Smooth muscle cell of the brain vasculature (primary cell): ENCODE measurements around the gene GFOD1.
"Not testable (repeated sequence)": the region's sequence is repeated elsewhere in the genome, so short reads cannot be mapped to it uniquely, and the experiment has no call there.

Source experiments
- DNase-seq: peaks from one replicate; pipeline ENCODE4 v3.0.0-alpha.2; 2012; ENCODE audit warnings: low read depth, low spot score

The GFOD1 gene

DNA sequence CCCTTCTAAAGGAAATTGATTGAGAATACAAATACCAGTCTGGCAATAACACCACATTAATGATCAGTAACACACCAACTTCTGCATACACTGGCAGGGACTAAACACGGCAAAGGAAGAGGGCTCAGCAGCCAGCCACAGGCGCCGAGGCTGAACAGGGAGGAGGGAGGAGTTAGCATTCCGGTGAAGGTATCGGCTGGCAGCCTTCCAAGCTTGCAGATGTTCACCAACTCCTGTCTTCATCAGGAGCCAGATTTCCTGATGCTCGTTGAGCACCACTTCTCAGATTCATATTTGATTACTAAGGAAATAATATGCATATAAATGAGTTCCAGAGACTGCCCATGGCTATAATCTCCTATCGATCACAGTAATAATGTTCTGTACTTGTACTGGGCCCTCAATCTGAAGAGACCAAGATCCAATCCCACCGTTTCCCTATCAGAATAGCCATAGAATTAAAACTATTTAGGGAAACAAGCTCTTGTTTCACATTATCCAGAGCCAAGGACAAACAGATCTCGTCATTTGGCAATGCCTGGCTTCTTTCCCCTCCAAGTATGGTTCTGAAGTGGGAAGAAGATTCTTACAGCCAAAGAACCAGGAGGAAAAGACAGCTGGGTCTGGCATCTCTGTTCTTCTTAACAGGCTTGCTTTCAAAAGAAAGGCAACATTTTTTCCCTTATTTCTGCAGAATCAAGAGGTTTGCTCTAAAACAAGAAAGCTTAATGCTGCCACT, 42.2 kb downstream of the GFOD1 start:
- no peak for DNase-seq

DNA sequence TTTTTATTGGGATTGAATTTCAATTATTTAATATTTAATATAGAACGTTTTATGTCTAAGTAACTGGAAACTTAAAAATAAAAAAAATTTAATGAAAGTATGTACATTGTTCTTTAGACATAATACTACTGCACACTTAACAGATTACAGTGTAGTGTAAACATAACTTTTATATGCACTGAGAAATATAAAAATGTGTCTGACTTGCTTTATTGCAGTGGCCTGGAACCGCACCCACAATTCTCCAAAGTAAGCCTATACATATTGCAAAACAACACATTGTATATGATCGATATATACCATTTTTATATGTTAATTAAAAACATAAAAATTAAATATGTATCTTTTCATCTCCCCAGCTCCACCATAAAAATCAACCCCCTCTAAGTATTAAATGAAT, 42.8 kb downstream of the GFOD1 start:
- DNase-seq: no peak

DNA sequence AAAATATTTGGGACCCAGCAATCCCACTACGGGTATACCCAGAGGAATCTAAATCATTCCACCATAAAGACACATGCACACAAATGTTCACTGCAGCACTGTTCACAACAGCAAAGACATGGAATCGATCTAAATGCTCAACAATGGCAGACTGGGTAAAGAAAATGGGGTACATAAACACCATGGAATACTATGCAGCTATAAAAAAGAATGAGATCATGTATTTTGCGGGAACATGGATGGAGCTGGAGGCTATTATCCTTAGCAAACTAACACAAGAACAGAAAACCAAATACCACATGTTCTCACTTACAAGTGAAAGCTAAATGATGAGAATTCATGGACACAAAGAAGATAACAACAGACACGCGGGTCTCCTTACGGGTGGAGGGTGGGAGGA, 43.4 kb downstream of the GFOD1 start:
- not testable (repeated sequence) for DNase-seq

DNA sequence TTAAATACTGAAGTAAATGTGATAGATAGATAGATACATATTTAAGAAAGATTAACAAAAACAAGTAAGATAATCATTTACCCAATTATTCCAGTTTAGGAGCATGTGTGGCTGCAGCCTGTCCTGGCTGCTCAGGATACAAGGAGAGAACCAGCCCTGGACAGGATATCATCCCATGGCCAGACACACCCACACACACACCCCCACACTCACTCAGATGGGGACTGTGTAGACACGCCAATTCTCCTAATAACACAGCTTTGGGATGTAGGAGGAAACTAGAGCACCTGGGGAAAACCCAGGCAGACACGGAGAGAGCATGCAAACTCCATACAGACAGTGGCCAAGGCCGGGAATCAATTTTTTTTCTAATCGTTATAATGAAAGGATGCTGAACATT, 45.6 kb downstream of the GFOD1 start:
- DNase-seq: no peak

DNA sequence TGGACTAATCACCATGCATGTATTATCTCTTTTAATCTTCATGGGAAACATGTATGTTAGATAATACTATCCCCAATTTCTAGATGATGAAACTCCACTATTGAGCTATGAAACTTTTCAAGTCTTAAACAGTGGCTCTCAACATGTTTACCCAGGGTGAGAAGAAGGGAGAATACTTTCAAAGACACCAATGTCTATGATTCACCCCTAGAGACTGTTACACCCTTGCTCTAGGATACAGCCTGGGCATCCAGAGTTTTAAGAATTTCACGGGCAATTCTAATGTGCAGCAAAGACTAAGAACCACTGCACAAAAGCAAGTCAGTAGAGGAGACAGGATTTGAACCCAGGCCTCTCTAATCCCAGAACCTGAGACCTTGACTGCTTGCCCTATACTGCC, 47.8 kb downstream of the GFOD1 start:
- DNase-seq: no peak

DNA sequence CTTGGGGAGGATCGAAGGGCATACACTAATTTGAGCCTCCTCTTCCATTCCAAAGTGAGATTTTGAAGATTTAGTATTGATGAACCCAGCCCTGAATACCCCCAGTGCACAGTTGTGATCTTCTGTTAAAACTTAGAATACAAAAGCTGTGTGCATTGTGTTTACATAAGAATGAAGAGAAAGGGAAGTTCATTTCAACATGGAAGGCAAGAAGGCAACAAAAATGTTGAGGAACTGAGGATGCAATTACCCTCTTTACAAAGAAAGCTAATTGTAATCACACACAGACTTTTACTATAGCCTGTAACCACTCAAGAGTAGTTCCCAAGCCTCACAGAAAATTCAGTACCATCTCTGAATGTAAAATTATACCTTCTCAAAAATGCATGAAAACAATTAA, 49.3 kb downstream of the GFOD1 start:
- no peak for DNase-seq

DNA sequence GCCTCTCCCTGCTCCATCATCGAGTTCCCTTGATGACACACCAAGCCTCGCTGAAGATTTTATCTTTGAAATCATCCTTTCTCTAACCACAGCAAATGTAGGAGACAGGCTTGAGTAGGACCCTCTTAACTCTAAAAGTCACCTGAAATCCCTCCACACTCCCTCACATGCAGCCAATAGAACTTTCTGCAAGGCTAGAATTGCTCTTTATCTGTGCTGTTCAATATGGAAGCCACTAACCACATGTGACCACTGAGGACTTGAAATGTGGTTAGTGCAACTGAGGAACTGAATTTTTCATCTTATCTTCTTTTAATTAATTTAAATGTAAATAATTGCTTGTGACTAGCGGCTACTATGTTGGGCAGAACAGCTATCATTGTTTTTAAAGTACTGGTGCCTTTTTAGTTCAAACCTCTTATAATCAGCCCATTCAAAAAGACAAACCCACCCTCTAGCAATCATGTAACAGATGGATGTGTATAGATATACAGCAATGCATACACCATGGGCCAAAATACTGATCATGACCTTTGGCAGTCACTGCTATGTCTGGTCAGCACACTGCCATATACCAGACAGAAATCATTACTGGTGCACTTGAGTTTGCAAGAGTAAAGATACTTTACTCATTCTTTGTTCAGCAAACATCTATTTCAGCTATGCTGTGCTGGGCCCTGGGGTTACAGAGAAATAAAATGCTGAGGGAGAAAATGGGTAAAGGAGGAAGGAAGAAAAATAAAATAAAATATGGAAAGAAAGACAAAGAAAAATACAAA, 50.0 kb downstream of the GFOD1 start:
- no peak for DNase-seq

DNA sequence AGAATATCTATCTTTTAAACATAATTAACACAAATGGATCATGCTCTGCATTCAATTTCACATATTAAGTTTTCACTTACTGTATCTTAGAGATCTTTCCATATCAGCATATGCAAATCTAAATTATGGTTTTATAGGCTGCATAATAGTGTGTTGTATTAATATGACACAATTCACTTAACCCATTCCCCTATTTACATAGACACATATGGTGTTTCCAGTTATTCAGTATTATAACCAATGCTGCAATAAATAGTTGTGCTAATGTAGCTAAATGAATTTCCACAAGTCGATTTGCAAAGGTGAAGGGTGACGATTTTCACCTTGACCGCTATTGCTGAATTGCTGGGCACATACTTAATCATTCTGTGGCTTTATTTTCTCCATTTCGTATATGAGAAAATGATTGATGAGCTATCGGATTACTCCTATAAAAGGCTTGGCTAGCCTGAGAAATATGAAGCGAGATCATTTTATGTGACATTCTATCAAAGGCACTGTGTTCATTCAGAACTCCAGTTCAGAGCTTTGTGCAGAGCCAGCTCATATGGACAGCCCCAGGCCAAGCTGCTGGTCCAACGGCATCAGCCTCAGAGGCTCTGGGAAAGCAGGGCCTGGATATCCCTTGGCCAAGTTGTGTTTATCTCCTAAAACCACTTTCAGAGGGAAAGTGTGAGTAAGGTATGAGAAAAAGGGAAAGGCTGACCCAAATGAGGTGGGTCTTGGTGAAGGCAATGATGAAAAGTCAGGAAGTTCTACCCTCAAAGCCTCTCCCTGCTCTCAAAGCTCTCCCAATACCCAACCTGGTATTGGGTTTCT, 50.8 kb downstream of the GFOD1 start:
- DNase-seq: no peak

DNA sequence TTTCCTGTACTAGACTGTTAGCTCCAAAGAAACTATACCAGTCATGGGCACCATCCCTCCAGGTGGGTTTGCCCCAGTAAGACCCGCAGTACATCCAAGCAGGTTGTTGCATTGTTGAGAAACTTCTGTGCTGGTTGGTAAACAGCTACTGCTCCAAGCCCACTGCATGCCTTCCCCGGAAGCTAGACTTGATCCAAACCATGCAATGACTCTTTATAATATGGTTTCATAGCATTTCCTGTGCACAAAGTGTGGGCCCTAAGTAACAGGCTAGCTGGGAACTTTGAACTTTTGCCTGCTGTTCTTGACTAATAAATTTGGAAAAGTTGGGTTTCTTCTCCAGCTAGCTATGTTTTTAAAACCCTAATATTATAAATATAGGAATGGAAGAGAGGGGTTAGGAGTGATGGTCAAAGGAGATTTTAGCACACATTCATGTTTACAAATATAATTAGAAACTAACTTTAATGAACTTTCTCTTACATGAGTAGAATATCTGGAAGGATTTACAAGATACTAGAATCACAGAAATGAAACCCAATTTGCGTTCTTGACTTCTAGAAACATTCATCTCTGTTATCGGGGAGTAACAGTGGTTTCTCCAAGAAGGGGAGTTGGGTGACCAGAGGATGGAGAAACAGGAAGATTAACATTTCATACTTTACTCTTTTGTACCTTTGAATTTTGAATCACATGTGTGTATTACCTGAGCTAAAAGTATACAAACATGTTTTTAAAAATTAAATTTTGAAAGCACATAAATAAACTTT, 51.7 kb downstream of the GFOD1 start:
- no peak for DNase-seq

DNA sequence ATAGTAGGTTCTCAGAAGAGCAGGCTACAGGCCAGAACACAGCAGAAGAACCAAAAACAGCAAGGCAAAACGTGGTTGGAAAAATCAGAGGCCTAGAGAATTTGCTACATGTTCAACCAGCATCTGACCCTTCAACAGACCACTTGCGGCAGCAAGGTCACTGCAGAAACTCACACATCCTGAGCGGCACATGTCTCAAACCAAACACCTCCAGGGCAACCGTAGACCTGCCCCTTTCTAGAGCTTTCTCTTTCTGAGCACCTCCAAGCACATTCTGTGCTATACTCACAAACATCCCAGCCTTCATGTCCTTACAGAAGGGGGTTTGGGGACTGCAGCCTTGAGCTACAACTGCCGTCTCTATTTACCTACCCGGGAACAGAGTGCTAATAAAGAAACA, 52.6 kb downstream of the GFOD1 start:
- no peak for DNase-seq

DNA sequence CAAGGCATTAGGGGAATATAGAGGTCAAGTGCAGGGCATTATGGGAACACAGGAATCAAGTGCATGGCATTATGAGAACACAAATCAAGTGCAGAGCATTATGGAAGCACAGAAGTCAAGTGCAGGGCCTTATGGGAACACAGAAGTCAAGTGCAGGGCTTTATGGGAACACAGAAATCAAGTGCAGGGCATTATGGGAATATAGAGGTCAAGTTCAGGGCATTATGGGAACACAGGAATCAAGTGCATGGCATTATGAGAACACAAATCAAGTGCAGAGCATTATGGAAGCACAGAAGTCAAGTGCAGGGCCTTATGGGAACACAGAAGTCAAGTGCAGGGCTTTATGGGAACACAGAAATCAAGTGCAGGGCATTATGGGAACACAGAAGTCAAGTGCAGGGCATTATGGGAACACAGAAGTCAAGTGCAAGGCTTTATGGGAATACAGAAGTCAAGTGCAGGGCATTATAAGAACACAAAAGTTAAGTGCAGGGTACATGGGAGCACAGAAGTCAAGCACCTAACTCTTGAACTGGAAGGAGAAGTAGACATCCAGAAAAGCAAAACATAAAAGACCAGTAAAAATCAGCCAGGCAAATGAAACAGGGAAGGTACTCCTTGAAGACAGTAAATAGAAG, 53.1 kb downstream of the GFOD1 start:
- DNase-seq: not testable (repeated sequence)

DNA sequence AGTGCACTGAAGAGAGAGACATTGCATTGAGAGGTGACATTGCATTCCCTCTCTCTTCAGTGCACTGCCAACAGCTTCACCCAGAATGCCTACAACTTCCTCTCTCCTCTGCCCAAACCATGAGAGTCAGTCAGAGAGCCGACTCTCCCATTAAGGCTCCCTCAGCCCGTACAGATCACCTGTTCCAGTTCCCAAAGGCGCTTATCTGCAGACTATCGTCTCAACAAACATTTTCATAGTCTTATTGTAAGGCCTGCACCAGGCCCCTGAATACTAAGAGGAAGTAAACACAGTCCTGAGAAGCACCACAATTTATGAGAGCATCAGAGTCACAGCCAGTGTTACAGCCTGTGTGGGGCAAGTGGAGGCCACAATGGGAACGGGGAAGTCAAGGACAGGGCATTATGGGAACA, 53.7 kb downstream of the GFOD1 start:
- DNase-seq: no peak

DNA sequence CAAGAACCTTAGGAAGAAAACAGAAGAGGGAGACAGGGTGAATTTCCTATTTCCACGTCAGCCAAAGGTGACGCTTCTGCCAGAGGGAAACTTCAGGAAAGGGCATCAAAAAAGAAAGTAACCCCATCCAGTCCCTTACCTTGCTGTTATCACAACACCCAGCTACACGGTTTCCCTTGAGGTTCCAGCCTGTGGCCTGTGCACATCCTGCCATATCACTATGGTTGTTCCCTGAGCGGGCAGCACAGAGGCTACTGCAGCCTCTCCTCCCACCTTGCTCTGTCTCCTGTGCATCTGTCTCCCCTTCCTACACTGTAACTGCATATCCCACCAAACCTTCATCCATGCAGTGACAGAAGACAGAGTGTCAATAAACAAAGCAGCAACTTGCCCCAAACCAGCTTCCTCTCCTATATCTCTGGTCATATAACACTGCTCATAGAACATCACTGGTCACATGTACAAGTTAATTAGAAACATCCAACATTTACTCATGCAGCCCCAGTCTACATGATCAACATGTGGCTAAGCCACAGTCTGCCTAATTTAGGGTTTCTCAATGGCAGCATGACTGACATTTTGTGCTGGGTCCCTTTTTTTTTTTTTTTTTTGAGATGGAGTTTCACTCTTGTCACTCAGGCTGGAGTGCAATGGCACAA, 54.7 kb downstream of the GFOD1 start:
- no peak for DNase-seq

DNA sequence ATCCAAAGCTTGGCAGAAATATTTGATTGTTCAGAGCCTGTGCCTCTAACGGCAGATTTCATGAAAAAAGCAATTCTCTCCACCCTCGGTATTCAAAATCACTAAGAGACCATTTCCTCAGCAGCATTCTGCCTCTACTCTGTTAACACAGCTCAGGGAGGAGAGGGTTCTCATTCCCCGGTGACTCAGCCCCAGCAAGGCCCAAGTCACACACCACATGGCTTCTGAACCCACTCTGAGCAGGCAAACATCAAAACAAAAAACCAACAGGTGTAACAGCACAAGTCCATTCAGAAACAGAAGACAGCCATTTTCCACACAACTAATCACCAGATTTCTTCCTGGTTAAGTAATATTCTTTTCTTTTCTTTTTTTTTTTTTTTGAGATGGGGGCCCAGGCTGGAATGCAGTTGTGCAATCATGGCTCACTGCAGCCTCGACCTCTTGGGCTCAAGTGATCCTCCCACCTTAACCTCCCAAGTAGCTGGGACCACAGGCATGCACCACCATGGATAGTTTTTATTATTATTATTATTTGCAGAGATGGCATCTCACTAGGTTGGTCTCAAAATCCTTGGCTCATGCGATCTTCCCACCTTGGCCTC, 55.4 kb downstream of the GFOD1 start:
- no peak for DNase-seq

DNA sequence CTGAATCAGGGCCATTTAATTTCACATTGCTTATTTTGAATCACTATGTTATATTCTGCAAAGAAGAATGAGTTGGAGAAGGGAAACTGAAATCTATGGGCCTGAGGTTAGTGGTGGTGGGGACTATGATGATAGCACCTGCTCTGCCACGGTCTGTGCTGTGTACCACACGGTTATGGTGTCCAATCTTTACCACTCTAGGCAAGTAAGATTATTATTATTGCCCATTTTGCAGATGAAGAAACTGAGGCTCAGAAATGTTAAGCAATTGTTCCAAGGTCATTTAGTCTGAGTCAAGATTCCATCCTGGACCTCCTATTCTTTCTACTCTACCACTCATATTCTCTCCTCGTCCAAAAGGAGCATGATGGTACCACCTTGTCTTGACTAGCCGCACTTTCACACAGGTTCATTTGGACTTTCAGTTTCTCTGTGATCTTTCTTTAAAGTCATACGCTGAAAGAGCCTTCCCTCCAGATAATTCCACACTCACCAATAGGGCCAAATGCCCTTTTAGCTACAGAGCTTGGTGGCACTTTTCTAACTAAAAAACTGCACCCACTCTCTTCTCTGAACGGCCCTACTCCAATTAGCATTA, 56.2 kb downstream of the GFOD1 start:
- no peak for DNase-seq

DNA sequence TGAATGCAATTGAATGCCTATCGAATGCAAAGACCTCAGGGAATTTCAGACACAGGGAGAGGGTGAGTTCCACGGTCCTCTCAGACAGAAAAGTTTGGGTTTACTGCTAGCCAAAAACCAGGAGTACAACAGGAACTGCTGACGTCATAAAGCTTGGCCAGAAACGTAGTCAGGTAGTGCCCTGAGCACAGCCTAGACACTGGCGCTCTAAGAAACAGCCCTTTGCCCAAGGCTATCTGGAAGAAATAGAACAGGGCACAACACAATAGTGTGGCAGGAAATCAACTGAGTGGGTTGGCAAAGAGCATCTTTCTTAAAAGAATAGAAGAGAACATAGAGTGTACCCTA, 58.0 kb downstream of the GFOD1 start:
- DNase-seq: no peak

DNA sequence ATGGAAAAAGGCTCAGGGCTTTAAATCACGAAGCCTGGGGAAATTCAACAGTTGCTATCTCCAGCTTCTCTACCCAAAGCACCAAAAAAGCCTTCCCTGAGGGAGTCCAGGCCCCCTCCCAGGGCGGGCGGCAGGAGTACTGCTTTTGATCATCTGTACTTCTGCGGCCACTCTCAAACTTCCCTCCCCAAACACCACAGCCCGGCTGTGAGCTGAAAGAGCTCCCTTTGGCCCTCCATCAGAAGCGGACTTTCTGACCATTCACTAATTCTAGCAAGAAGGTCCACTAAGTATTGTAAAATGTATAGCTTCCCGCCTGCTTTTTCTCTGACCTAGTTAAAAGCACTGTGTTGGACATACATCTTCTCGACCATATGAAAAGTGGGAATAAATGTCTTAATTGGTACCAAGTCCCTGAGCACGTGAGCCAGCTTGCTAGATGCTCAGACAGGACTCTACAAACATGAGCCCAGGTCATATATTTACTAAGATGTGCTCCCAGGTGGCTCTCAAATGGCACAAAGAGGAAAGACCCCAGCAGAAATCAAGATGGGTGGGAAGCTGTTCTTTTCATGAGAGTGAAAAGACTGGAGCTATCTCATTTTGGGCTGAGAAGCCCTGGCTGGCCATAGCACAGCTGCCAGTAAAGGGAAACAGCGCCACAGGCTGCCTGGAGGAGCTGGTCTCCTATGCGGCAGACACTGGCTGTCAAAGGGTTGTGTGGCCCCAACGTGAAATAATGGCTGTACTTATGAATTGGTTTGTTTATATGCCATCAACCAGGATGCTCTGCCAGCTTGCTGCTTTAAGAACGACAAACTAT, 58.6 kb downstream of the GFOD1 start:
- DNase-seq: no peak

DNA sequence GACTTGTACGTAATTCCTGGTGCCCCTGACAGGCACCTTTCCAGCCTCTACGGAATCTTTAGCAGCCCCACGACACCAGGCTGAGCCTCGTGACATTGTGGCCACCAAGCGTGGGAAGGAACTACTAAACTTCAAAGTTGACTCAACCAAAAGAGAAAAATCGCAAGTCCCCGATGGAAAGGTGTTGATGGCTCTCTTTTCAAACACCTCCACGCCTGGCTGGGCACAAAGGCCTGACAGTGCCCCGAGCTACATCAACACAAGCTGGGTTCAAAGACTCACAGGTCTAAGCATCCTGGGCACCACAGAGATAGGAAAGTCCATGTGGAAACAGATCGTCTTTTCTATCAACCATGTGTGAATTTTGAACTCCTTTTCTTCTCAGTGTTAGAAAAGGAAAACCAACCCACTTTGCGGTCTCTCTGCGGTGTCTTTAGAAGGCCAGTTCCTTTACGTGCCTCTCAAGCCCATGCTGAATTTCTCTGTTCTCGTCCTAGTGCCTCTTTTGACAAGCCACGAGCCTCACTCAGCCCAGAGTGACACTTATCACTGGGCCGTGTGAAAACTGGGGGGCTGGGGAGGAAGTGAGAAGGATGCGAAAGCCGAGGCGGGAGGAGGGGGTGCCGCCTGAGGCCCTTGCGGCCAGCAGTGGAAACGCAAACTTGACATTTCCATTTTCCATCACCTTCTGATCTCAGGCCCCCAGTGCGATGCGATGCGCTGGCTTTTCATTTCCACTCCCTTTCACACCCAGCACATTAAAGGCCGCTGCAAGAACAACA, 59.4 kb downstream of the GFOD1 start:
- no peak for DNase-seq
